IMR-90 (cell line): ENCODE results near the gene PRKN. TPM values are rescaled to one million over a fixed set of nuclear protein-coding genes. Genes with fewer than 3 reads are reported as not detected.

Experiments used
- ATAC-seq: fragments of 200-7000 bp; cut with Tn5 transposase; 2 replicates; pipeline ENCODE4 v1.9.1; 2020; ENCODE audit warnings: low read depth, mild to moderate bottlenecking, moderate library complexity
- BruUV-seq: library from RNA; stranded (reverse); fragments of 400-500 nt; replicated peaks from 2 replicates; lab custom pipeline; 2021; lab: Mats Ljungman, UMichigan
- CTCF ChIA-PET: fragments of 300-600 bp; formaldehyde crosslinking; extraction: SDS; loops from one replicate; lab custom pipeline; 2021; ENCODE audit warnings: antibody characterized with exemption; lab: Yijun Ruan, JAX
- POLR2A ChIA-PET: fragments of 300-600 bp; sonication (Branson Sonifier 250); formaldehyde crosslinking; loops from one replicate; lab custom pipeline; 2022; ENCODE audit warnings: antibody characterized with exemption; ENCODE audit not compliant: unreplicated experiment; lab: Charles Lee
- DNase-seq: peaks from one replicate; pipeline ENCODE4 v3.0.0; 2013
- H2AFZ ChIP-seq: replicated peaks from 2 replicates; pipeline ENCODE3; 2013; ENCODE audit warnings: low read length, mild to moderate bottlenecking; ENCODE audit not compliant: poor library complexity
- H2AK5ac ChIP-seq: 2 replicates; pipeline ENCODE4 v1.6.1; 2013; ENCODE audit warnings: low read depth, low read length, inconsistent platforms
- H2AK9ac ChIP-seq: replicated peaks from 2 replicates; pipeline ENCODE3; 2013; ENCODE audit warnings: mild to moderate bottlenecking, low read depth, low read length, moderate library complexity; ENCODE audit not compliant: poor library complexity
- H2BK120ac ChIP-seq: 2 replicates; pipeline ENCODE4 v1.6.1; 2013; ENCODE audit warnings: low read depth, low read length, inconsistent platforms
- H2BK15ac ChIP-seq: 3 replicates; pipeline ENCODE4 v1.6.1; 2013; ENCODE audit warnings: low read depth, low read length, inconsistent platforms
- H2BK20ac ChIP-seq: 2 replicates; pipeline ENCODE4 v1.6.1; 2013; ENCODE audit warnings: low read depth, mild to moderate bottlenecking, inconsistent platforms, low read length, moderate library complexity
- H2BK5ac ChIP-seq: 2 replicates; pipeline ENCODE4 v1.6.1; 2013; ENCODE audit warnings: mild to moderate bottlenecking, low read depth, low read length, inconsistent platforms; ENCODE audit not compliant: poor library complexity, severe bottlenecking
- H3K14ac ChIP-seq: replicated peaks from 2 replicates; pipeline ENCODE4 v1.6.1; 2013; ENCODE audit warnings: low read depth, low read length, inconsistent platforms
- H3K18ac ChIP-seq: 2 replicates; pipeline ENCODE4 v1.6.1; 2013; ENCODE audit warnings: low read depth, low read length, control low read depth
- H3K23ac ChIP-seq: 2 replicates; pipeline ENCODE4 v1.6.1; 2013; ENCODE audit warnings: low read depth, low read length, inconsistent platforms
- H3K27ac ChIP-seq: 2 replicates; pipeline ENCODE4 v1.5.1; 2013; ENCODE audit warnings: mild to moderate bottlenecking, control low read depth, low read length; ENCODE audit not compliant: insufficient read depth
- H3K27me3 ChIP-seq: 2 replicates; pipeline ENCODE4 v1.6.1; 2013; ENCODE audit warnings: low read length; ENCODE audit not compliant: control insufficient read depth, insufficient read depth
- H3K36me3 ChIP-seq: 2 replicates; pipeline ENCODE4 v1.6.1; 2013; ENCODE audit warnings: low read length, mixed read lengths; ENCODE audit not compliant: control insufficient read depth, insufficient read depth
- H3K4ac ChIP-seq: 2 replicates; pipeline ENCODE4 v1.6.1; 2013; ENCODE audit warnings: low read depth, low read length, inconsistent platforms
- H3K4me1 ChIP-seq: 2 replicates; pipeline ENCODE4 v1.6.1; 2013; ENCODE audit warnings: low read length, mixed read lengths; ENCODE audit not compliant: control insufficient read depth, insufficient read depth
- H3K4me2 ChIP-seq: 2 replicates; pipeline ENCODE4 v1.6.1; 2013; ENCODE audit warnings: low read depth, mild to moderate bottlenecking, control low read depth, low read length, moderate library complexity
- H3K4me3 ChIP-seq: 2 replicates; pipeline ENCODE4 v1.5.1; 2013; ENCODE audit warnings: low read depth, mild to moderate bottlenecking, control low read depth, low read length, moderate library complexity; ENCODE audit not compliant: insufficient read depth
- H3K56ac ChIP-seq: 2 replicates; pipeline ENCODE4 v1.6.1; 2013; ENCODE audit warnings: low read length, inconsistent platforms; ENCODE audit not compliant: insufficient read depth; ENCODE audit errors: extremely low read depth
- H3K79me1 ChIP-seq, 2 experiments: 2 replicates each; pipeline ENCODE4 v1.6.1; 2013; ENCODE audit warnings: low read length in 2 of 2, inconsistent platforms in 1 of 2, low read depth in 1 of 2
- H3K9ac ChIP-seq: 2 replicates; pipeline ENCODE4 v1.6.1; 2013; ENCODE audit warnings: low read depth, low read length, control low read depth
- H3K9me1 ChIP-seq: 2 replicates; pipeline ENCODE4 v1.6.1; 2013; ENCODE audit warnings: low read length, inconsistent platforms; ENCODE audit not compliant: insufficient read depth
- H3K9me3 ChIP-seq: 2 replicates; pipeline ENCODE4 v1.6.1; 2013; ENCODE audit warnings: low read length; ENCODE audit not compliant: control insufficient read depth, insufficient read depth
- H4K20me1 ChIP-seq: 2 replicates; pipeline ENCODE4 v1.6.1; 2013; ENCODE audit warnings: low read length, inconsistent platforms; ENCODE audit not compliant: insufficient read depth
- H4K5ac ChIP-seq: 2 replicates; pipeline ENCODE4 v1.6.1; 2013; ENCODE audit warnings: mild to moderate bottlenecking, low read depth, low read length, control low read depth
- H4K8ac ChIP-seq, 2 experiments: 2 replicates each; pipeline ENCODE4 v1.6.1; 2013; ENCODE audit warnings: low read depth in 2 of 2, low read length in 2 of 2, control low read depth in 1 of 2, inconsistent platforms in 1 of 2
- H4K91ac ChIP-seq: 2 replicates; pipeline ENCODE4 v1.6.1; 2013; ENCODE audit warnings: low read depth, low read length, inconsistent platforms; ENCODE audit not compliant: insufficient read depth
- FOS ChIP-seq: fragments of 150-350 bp; IDR thresholded peaks from 2 replicates; pipeline ENCODE4 v1.6.1; 2016; ENCODE audit warnings: low read depth, low read length
- MAFK ChIP-seq: IDR thresholded peaks from 2 replicates; pipeline ENCODE4 v1.6.1; 2012; ENCODE audit warnings: low read depth, low read length, improper control_type of control experiment
- dilution Hi-C: fragments of 300-500 bp; cut with HindIII; formaldehyde crosslinking; loops from one replicate; pipeline ENCODE4 v1.14.3; 2018; ENCODE audit warnings: low sequenced_read_pairs; ENCODE audit not compliant: unreplicated experiment
- in situ Hi-C: fragments of 300-500 bp; cut with MboI; formaldehyde crosslinking; loops from 3 replicates; pipeline ENCODE4 v1.14.3; 2019; ENCODE audit warnings: low sequenced_read_pairs, inconsistent platforms, mixed read lengths
- intact Hi-C: fragments of 100-400 bp; cut with micrococcal nuclease; formaldehyde crosslinking; loops from 2 replicates; pipeline ENCODE4 v1.10.0; 2022
- polyA plus RNA-seq, 3 experiments: library from polyadenylated mRNA; depleted of rRNA; stranded (reverse); fragments of >200 nt; gene quantifications; 2 replicates each; pipeline ENCODE4 v1.2.3, GENCODE V29; 2012; ENCODE audit warnings: low replicate concordance in 1 of 3
- total RNA-seq: library from RNA; depleted of rRNA; stranded (reverse); fragments of >200 nt; gene quantifications from 2 replicates; pipeline ENCODE4 v1.2.3, GENCODE V29; 2012

Gene PRKN
- total and polyA plus RNA-seq, 2 of the 4 experiments (the other 2 are of a cell fraction), result 0.15 to 0.18 TPM

GRCh38 chr6:162154930-162155329 is 572.6 kb downstream of the PRKN start:
- no peak overlapping the region for H2AK9ac ChIP-seq
- intact Hi-C loops, result no loop called here
- BruUV-seq, result no TSS peak
- CTCF ChIA-PET, result no interaction called here
- no peak overlapping the region for H2BK5ac ChIP-seq
- no peak overlapping the region for H3K23ac ChIP-seq
- H3K14ac ChIP-seq, result no peak overlapping the region
- no peaks in the 10 kb centered on the region for H4K20me1 ChIP-seq
- H2BK120ac ChIP-seq, result no peak overlapping the region
- H4K5ac ChIP-seq, result no peak overlapping the region
- no peaks in the 10 kb centered on the region for H3K4me1 ChIP-seq
- no peak overlapping the region for H2BK20ac ChIP-seq
- ATAC-seq, result no peak
- no peak for TF ChIP-seq FOS
- TF ChIP-seq MAFK, result 0 out of 2 replicates have a peak, but pooled peaks have one; percentile 4
- in situ Hi-C loops, result no loop called here
- no peak overlapping the region for H3K4ac ChIP-seq
- H3K79me1 ChIP-seq, result no peaks in the 10 kb centered on the region
- H3K27ac ChIP-seq, result no peak overlapping the region
- no peak overlapping the region for H4K8ac ChIP-seq
- no peak for DNase-seq
- peaks cover 13% of the 10 kb centered on the region for H3K9me3 ChIP-seq
- H2AK5ac ChIP-seq, result no peak overlapping the region
- H4K91ac ChIP-seq, result no peak overlapping the region
- dilution Hi-C loops, result no loop called here
- no peak overlapping the region for H2AFZ ChIP-seq
- no peaks in the 10 kb centered on the region for H3K9me1 ChIP-seq
- POLR2A ChIA-PET, result no interaction called here
- no peak overlapping the region for H2BK15ac ChIP-seq
- no peaks in the 10 kb centered on the region for H3K27me3 ChIP-seq
- no peak overlapping the region for H3K9ac ChIP-seq
- H3K4me3 ChIP-seq, result no peak overlapping the region
- no peak overlapping the region for H3K4me2 ChIP-seq
- no peak overlapping the region for H3K56ac ChIP-seq
- H3K18ac ChIP-seq, result no peak overlapping the region
- H3K36me3 ChIP-seq, result no peaks in the 10 kb centered on the region
